Stimulated activated CD4-positive, alpha-beta T cell treated with anti-CD3 and anti-CD28 coated beads, Interleukin-12 subunit alpha, Interleukin-12 subunit beta, amount 100 ng/mL, for 48 hours (primary cell): Measurements from ENCODE around the gene NME7.
"Not testable (repeated sequence)": the region's sequence is repeated elsewhere in the genome, so short reads cannot be mapped to it uniquely, and the experiment has no call there.

ENCODE experiments used
- DNase-seq, 3 donors: peaks; one replicate each; pipeline ENCODE4 v3.0.0-alpha.2; 2020; ENCODE audit warnings: low read depth in 2 of 3, low spot score in 1 of 3

Gene NME7

GRCh38 chr1:169240449-169241232, 127.0 kb downstream of the NME7 start:
- DNase-seq: no peak

- no peak for DNase-seq
Observed at GRCh38 chr1:169236880-169237279, 130.7 kb downstream of the NME7 start.

- no peak for DNase-seq
Observed at GRCh38 chr1:169236143-169236542, 131.5 kb downstream of the NME7 start.

GRCh38 chr1:169235568-169235967, 132.0 kb downstream of the NME7 start:
- DNase-seq: no peak

GRCh38 chr1:169234780-169235179, 132.8 kb downstream of the NME7 start:
- no peak for DNase-seq

GRCh38 chr1:169217636-169218035, 150.0 kb downstream of the NME7 start:
- DNase-seq: no peak

- DNase-seq: no peak
Observed at GRCh38 chr1:169214598-169214997, 153.0 kb downstream of the NME7 start.

- DNase-seq: no peak
Observed at GRCh38 chr1:169212088-169212487, 155.5 kb downstream of the NME7 start.

- no peak for DNase-seq
Observed at GRCh38 chr1:169207797-169208520, 159.6 kb downstream of the NME7 start.

- DNase-seq: no peak
Observed at GRCh38 chr1:169204157-169204556, 163.4 kb downstream of the NME7 start.

GRCh38 chr1:169202791-169203665, 164.6 kb downstream of the NME7 start:
- no peak for DNase-seq

GRCh38 chr1:169201084-169201619, 166.4 kb downstream of the NME7 start:
- no peak for DNase-seq

GRCh38 chr1:169200319-169200718, 167.3 kb downstream of the NME7 start:
- no peak for DNase-seq

- DNase-seq: no peak
Observed at GRCh38 chr1:169196581-169196980, 171.0 kb downstream of the NME7 start.

- no peak for DNase-seq
Observed at GRCh38 chr1:169196161-169196560, 171.4 kb downstream of the NME7 start.

- DNase-seq: no peak
Observed at GRCh38 chr1:169193191-169193850, 174.3 kb downstream of the NME7 start.

- DNase-seq: no peak
Observed at GRCh38 chr1:169186106-169186505, 181.5 kb downstream of the NME7 start.

- DNase-seq: no peak
Observed at GRCh38 chr1:169184812-169185211, 182.8 kb downstream of the NME7 start.

- no peak for DNase-seq
Observed at GRCh38 chr1:169180174-169180573, 187.4 kb downstream of the NME7 start.

GRCh38 chr1:169179431-169179830, 188.2 kb downstream of the NME7 start:
- not testable (repeated sequence) for DNase-seq

GRCh38 chr1:169175461-169175860, 192.1 kb downstream of the NME7 start:
- no peak for DNase-seq
